OCI-LY1 (cell line): ENCODE data around the gene TEKT2.

Source experiments
- CTCF ChIP-seq: fragments of 200-600 bp; sonication (generic), shearing (Covaris generic); IDR thresholded peaks from 2 replicates; pipeline ENCODE4 v1.5.1; 2017; ENCODE audit warnings: mild to moderate bottlenecking, antibody characterized with exemption, low read length, moderate library complexity, mixed read lengths
- EZH2 ChIP-seq: fragments of 200-600 bp; sonication (generic), shearing (Covaris generic); IDR thresholded peaks from 2 replicates; pipeline ENCODE4 v1.8.0; 2017; ENCODE audit warnings: borderline replicate concordance, mixed run types, mild to moderate bottlenecking, antibody characterized with exemption, low read length, moderate library complexity, mixed read lengths

GRCh38 chr1:36093929-36094328, 10.0 kb downstream of the TEKT2 start:
- TF ChIP-seq CTCF (no peak), EZH2 (no peak)
